GM19023 (cell line): ENCODE results near the gene RHOT1.
A peak's percentile ranks its signal among the peaks of the same experiment; 100 is the strongest.
"Not testable (repeated sequence)": the region's sequence is repeated elsewhere in the genome, so short reads cannot be mapped to it uniquely, and the experiment has no call there.

Experiments used
- ATAC-seq: cut with Tn5 transposase; IDR thresholded peaks from one replicate; pipeline ENCODE4 v1.9.1; 2021; ENCODE audit warnings: mild to moderate bottlenecking, moderate library complexity; ENCODE audit not compliant: unreplicated experiment

Gene RHOT1

GRCh38 chr17:32123782-32124181 is 18.5 kb upstream of the RHOT1 start:
- ATAC-seq = no peak

GRCh38 chr17:32124985-32125847 is 17.1 kb upstream of the RHOT1 start:
- no peak for ATAC-seq

GRCh38 chr17:32125848-32126153 is 16.5 kb upstream of the RHOT1 start:
- no peak for ATAC-seq

GRCh38 chr17:32126325-32126724 is 16.0 kb upstream of the RHOT1 start:
- ATAC-seq = no peak

GRCh38 chr17:32126746-32127145 is 15.6 kb upstream of the RHOT1 start:
- no peak for ATAC-seq

DNA sequence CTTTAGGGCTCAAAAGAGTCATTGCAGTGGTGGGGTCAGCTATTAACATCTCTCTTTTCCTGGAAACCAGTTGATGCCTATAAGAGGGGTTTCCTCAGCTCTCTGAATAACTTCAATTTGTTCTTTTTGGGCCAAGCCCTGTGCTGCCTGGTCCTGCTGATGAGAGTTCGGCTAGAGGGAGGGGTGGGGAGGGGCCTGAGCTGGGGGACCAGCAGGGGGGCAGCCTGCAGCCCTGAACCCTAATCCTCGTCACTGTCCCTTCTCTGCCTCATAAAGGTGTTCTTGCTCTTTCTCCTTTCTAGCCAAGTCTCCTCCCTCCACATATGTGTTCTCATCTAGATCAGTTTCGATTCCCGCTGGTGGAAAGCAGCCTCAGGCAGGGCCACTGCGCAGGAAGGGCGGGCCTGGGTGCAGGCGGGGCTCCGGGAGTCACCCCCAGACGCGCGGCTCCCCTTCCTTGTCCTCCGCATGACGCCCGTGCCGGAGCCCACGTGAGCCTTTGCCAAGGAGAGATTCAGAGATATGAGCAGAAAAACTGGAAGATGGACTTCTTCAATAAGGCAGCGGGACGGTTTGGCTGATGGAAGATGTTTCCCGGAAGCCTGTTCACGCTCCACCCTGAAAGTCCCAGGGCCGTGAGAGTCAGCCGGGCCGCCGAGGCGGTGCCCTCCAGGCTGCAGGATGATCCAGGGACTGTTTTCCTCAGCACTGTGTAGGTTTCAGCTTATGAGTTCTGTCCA is 15.0 kb upstream of the RHOT1 start:
- ATAC-seq = peak; percentile 87

DNA sequence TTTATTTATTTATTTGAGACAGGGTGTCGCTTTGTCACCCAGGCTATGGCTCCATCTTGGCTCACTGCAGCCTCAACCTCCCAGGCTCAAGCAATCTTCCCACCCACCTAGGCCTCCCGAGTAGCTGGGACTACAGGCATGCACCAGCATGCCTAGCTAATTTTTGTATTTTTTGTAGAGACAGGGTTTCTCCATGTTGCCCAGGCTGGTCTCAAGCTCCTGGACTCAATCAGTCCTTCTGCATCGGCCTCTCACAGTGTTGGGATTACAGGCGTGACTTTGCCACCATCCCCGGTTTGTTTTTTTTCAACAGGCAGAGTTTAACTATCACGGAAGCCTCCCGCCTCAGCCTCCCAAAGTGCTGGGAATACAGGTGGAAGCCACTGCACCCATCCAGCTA is 13.8 kb upstream of the RHOT1 start:
- ATAC-seq = not testable (repeated sequence)

DNA sequence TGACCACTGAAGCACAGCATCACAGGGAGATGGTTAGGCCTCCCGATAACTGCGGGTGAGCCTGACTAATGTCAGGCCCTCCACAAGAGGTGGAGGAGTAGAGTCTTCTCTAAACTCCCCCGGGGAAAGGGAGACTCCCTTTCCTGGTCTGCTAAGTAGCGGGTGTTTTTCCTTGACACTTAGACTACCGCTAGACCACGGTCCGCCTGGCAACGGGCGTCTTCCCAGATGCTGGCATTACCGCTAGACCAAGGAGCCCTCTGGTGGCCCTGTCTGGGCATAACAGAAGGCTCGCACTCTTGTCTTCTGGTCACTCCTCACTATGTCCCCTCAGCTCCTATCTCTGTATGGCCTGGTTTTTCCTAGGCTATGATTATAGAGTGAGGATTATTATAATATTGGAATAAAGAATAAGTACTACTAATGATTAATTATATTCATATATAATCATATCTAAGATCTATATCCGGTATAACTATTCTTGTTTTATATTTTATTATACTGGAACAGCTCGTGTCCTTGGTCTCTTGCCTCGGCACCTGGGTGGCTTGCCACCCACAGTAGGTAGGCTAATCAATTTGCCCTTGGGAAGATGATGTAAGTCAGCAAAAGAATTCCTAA is 6.7 kb upstream of the RHOT1 start:
- ATAC-seq = not testable (repeated sequence)

- no peak for ATAC-seq
These were observed 5.4 kb upstream of the RHOT1 start for GRCh38 chr17:32136856-32137255.

GRCh38 chr17:32139504-32139903 is 2.8 kb upstream of the RHOT1 start:
- ATAC-seq = not testable (repeated sequence)

GRCh38 chr17:32141258-32141657 is 1.0 kb upstream of the RHOT1 start:
- ATAC-seq = no peak

DNA sequence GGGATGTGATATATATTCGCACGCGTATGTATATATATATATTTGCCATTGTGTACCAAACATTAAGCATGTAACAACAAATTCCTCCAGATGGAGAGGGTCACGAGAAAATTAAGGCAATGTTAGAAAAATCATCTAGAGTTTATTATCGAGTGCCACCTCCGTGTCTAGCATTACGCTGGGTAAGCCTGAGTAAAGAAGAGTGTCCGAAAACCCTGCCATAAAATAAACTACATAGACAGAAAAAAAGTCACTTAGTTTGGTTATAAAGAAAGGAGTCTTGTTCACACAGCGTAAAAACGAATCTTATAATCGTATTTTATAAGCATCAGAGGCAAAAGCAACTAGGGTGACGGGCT is 644 bp upstream of the RHOT1 start:
- no peak for ATAC-seq

- no peak for ATAC-seq
These were observed 690 bp downstream of the RHOT1 start for GRCh38 chr17:32142857-32143526.

DNA sequence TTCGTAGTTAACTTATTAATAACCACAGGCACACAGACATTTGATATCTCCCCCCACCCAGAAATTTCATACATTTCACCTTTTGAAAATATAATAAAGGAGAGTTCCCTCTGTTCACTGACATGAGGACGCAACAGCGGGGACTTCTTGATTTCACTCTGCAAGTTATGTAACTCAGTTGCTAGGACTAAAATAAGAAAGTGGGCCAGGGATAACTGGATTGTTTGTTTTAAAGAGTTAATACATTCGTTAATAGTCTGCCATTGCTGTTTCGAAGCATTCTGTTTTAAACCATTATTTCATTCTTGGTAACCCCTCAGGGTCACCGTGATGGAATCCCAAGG is 1.2 kb downstream of the RHOT1 start:
- ATAC-seq = no peak

DNA sequence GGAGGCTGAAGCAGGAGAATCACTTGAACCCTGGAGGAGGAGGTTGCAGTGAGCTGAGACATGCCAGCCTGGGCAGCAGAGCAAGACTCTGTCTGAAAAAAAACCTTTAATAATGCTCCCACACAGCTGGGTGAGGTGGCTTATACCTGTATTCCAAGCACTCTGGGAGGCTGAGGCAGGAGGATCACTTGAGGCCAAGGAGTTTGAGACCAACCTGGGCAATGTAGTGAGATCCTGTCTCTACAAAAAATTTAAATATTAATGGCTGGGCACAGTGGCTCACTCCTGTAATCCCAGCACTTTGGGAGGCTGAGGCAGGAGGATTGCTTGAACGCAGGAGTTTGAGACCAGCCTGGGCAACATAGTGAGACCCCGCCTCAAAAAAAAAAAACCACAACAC is 2.1 kb downstream of the RHOT1 start:
- not testable (repeated sequence) for ATAC-seq

DNA sequence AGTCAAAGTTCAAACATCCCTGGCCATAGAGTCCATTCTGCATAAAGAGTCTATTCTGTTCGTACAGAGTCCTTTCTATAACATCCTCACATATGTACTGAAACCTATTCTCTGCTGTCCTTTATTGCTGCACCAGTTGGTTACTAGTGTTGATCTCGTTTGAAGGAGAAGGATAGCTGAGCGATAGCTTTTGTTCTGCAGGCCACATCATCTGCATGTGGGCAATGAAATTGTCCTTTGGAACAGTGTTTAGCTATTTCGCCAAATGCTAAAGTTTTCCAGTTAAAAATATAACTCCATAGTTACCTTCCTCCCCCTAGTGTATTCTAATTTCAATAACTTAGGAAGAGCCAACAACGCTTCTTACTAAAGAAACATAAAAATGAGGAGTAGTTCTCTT is 6.0 kb downstream of the RHOT1 start:
- ATAC-seq = no peak

DNA sequence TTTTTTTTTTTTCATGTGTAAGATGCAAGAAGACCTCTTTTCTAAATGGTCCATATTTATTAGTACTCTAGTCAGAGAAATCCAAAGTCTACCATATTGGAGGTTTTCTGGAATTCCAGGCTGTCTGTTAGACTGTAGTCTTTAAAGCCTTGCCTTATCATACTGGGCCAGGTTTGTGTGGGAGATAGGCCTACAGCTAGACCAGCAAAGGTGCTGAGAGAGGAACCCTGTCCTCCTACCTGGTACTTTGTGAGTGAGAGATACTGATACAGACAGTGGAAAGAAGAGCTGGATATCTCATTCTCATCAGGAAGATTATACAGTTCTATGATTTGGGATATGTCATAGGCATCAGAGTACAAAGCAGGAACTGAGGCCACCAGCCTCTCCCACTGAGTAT is 8.1 kb downstream of the RHOT1 start:
- no peak for ATAC-seq

DNA sequence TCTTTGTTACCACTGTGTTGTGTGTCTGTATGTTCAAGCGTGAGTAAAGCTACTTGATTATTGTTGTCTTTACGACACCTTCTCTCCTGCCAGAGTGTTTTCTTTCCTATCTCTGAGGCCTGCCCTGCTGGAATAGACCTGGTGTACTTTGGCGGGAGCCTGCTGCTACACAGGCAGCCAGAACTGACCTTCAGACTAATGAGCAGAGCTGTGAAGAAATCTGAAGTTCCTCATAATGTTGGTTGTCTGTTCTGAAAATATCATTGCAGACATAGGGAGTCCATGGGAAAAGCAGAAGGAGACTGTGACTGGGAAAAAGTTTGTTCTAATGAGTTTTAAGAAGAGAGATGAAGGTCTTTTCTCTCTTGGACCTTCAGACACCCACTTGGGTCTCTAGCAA is 9.8 kb downstream of the RHOT1 start:
- no peak for ATAC-seq

- no peak for ATAC-seq
These were observed 13.6 kb downstream of the RHOT1 start for GRCh38 chr17:32155896-32156295.

DNA sequence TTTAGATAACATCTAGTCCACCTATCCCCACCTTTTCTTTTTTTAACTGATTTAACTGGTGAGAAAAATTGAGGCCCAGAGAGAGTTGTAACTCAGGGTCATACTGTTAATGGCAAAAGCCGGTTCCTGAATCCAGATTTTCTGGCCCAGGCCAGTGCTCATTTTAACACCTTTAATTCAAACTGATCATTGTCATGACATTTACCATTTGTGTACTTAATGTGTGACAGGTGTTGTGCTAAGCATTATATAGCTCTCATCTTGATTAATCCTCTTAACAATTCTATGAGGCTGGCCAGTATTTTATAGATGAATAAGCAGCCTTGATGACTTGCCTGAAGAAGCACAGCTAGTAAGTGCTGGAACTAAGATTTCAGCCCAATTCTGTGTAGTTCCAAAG is 14.4 kb downstream of the RHOT1 start:
- no peak for ATAC-seq

DNA sequence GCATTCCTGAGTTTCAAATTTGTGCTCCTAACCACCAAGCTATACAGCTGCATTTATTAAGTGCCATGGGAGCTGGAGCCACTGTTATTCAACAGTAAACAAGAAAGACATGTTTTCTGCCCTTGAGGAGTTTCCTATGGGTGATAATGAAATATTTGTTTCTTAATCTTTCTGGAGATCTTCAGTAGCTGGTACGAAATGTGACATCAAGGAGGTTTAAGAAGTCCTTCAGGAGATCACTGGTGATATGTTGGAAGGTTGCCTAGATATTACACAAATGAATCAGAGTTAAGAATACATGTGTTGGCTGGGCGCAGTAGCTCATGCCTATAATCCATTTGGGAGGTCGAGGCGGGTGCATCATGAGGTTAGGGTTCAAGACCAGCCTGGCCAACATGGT is 14.9 kb downstream of the RHOT1 start:
- no peak for ATAC-seq
